GM21723 (cell line): ENCODE results near the gene HOTAIR.
A peak's percentile ranks its signal among the peaks of the same experiment; 100 is the strongest.

Experiments
- ATAC-seq: cut with Tn5 transposase; IDR thresholded peaks from one replicate; pipeline ENCODE4 v1.9.1; 2021; ENCODE audit warnings: mild to moderate bottlenecking, moderate library complexity; ENCODE audit not compliant: unreplicated experiment

HOTAIR gene

GRCh38 chr12:53974084-53975063 lies at the start of gene HOTAIR:
Gene HOTAIR, minus strand, starts transcription at chr12:53974954.
- ATAC-seq: no peak

- no peak for ATAC-seq
Observed at GRCh38 chr12:54024127-54024526, 49.4 kb upstream of the HOTAIR start.

GRCh38 chr12:54022960-54023884 lies 48.5 kb upstream of the HOTAIR start:
- no peak for ATAC-seq

GRCh38 chr12:54021432-54022013 lies 46.8 kb upstream of the HOTAIR start:
- ATAC-seq: peak; percentile 38

GRCh38 chr12:54020591-54021405 lies 46.0 kb upstream of the HOTAIR start:
- ATAC-seq: no peak

- no peak for ATAC-seq
Observed at GRCh38 chr12:54019924-54020590, 45.3 kb upstream of the HOTAIR start.

GRCh38 chr12:54019091-54019811 lies 44.5 kb upstream of the HOTAIR start:
- no peak for ATAC-seq

- no peak for ATAC-seq
Observed at GRCh38 chr12:54018468-54018984, 43.8 kb upstream of the HOTAIR start.

- ATAC-seq: peak; percentile 86
Observed at GRCh38 chr12:54017878-54018467, 43.2 kb upstream of the HOTAIR start.

GRCh38 chr12:54017027-54017788 lies 42.5 kb upstream of the HOTAIR start:
- ATAC-seq: peak; percentile 37

GRCh38 chr12:54016478-54016964 lies 41.8 kb upstream of the HOTAIR start:
- ATAC-seq: no peak

- ATAC-seq: no peak
Observed at GRCh38 chr12:54016051-54016450, 41.3 kb upstream of the HOTAIR start.

- no peak for ATAC-seq
Observed at GRCh38 chr12:54015018-54015931, 40.5 kb upstream of the HOTAIR start.

GRCh38 chr12:54014377-54015017 lies 39.7 kb upstream of the HOTAIR start:
- ATAC-seq: no peak

- no peak for ATAC-seq
Observed at GRCh38 chr12:54012631-54013409, 38.1 kb upstream of the HOTAIR start.
